Fibroblast of pulmonary artery (primary cell): ENCODE data around the gene WDR43.

ENCODE experiments used
- DNase-seq: peaks from one replicate; pipeline ENCODE4 v3.0.0-alpha.2; 2010; ENCODE audit warnings: low read depth
- H3K4me3 ChIP-seq: replicated peaks from 2 replicates; pipeline ENCODE4 v1.5.1; 2011; ENCODE audit warnings: low read depth, mild to moderate bottlenecking, control low read depth, low read length, moderate library complexity
- TF ChIP-seq, protein P1 (sequence below): IDR thresholded peaks from 2 replicates; pipeline ENCODE4 v1.5.1; 2011; ENCODE audit warnings: mild to moderate bottlenecking, control low read depth, low read length, inconsistent platforms; ENCODE audit errors: missing control alignments

The WDR43 gene

DNA sequence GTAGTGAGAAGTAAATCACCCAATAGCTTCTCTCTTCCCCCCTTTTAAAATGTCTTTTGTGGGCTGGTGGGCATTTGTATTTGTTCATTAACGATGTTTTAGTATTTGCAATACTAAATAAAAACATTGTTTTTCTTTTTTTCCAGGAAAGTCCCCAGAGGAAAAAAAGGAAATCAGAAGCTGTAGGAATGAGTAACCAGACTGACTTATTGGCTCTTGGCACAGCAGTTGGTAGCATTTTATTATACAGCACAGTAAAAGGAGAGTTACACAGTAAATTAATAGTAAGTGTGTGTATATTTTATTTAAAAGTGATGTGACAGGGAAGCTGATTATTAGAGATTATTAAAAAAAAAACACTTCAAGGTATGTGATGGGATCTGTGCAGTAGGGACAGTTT lies 7.4 kb downstream of the WDR43 start:
- DNase-seq = no peak
- TF ChIP-seq, protein P1, sequence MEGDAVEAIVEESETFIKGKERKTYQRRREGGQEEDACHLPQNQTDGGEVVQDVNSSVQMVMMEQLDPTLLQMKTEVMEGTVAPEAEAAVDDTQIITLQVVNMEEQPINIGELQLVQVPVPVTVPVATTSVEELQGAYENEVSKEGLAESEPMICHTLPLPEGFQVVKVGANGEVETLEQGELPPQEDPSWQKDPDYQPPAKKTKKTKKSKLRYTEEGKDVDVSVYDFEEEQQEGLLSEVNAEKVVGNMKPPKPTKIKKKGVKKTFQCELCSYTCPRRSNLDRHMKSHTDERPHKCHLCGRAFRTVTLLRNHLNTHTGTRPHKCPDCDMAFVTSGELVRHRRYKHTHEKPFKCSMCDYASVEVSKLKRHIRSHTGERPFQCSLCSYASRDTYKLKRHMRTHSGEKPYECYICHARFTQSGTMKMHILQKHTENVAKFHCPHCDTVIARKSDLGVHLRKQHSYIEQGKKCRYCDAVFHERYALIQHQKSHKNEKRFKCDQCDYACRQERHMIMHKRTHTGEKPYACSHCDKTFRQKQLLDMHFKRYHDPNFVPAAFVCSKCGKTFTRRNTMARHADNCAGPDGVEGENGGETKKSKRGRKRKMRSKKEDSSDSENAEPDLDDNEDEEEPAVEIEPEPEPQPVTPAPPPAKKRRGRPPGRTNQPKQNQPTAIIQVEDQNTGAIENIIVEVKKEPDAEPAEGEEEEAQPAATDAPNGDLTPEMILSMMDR = no peak

DNA sequence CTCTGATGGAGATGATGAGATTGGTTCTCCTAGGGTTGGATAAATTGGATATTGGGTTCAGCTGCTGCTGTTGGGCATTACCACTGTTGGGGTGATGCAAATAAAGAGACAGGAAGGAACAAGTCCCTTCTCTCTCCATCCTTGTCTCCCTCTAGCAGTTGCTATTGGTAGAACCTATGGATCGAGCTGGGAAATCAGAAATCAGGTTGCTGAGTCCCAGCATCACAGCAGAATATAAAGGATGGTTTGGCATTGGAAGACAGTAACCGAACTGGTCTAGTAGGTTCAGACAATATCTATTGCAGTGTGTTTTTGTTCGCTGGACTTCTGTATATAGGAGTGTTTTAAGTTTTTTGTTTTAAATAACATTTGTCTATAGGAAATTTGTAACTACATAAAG lies 8.1 kb downstream of the WDR43 start:
- no peak for DNase-seq
- H3K4me3 ChIP-seq = no peak overlapping the region
- TF ChIP-seq, protein P1 = no peak

More for the DNA sequence above, 7.4 kb downstream of the WDR43 start:
- no peak overlapping the region for H3K4me3 ChIP-seq

DNA sequence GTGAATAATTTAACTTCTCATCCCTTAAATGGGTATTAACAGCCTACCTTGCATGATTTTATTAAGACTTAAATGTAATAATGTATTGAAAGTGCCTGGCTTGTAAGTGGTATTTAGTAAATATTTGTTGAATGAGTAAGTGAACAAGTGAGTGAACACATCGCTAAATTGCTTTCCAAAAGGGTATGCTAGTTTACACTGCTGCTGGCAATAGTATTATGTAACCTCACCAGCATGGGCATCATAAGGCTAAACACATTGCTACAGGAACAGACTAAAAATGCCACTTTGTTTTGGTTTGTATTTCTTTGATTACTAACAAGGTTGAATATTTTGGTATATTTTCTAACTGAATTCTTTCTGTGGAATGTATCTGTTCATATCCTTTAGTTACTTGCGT lies 9.8 kb downstream of the WDR43 start:
- no peak overlapping the region for H3K4me3 ChIP-seq
- DNase-seq = peak; percentile 45
- TF ChIP-seq, protein P1 = no peak

DNA sequence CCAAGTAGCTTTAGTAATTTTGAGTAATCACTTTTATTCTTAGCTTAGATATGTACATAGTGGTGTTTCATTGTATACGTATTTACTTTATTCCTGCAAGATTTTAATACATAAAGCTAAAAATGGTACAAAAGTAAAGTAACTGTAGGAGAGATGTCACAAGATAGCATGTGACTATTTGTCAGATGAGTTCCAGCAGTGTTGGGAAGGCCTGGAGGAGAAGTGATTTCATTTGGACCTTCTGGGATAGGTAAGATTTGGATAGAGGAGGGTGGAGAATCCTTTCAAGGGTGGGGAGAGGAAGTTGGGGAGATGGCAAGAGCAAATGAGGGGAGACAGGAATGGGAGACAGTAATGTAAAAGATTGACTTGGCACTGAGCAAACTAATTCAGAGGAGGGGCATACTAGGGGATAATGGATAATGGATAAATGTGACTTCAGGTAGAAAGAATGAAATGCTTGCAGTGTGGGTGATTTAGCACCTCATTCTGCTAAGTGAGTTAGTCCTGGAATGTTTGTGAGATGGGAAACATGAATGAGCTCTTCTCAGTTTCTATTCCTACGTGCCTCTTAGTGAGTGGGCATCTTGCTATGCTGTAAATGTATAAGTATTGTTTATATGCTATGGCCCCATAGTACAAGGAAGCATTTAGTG lies 10.5 kb downstream of the WDR43 start:
- no peak overlapping the region for H3K4me3 ChIP-seq
- TF ChIP-seq, protein P1 = no peak
- no peak for DNase-seq

DNA sequence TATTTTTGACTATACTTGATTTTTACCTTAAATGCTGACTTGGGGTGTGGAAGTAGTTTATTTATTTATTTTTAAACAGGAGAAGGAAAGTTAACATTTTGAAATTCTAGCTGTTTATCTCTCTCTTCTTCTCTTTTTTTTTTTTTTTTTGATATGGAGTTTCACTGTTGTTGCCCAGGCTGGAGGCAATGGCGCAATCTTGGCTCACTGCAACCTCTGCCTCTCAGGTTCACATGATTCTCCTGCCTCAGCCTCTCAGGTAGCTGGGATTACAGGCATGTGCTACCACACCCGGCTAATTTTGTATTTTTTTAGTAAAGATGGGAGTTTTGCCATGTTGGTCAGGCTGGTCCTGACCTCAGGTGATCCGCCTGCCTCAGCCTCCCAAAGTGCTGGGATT lies 11.1 kb downstream of the WDR43 start:
- DNase-seq = no peak
- TF ChIP-seq, protein P1 = no peak
- H3K4me3 ChIP-seq = no peak overlapping the region

DNA sequence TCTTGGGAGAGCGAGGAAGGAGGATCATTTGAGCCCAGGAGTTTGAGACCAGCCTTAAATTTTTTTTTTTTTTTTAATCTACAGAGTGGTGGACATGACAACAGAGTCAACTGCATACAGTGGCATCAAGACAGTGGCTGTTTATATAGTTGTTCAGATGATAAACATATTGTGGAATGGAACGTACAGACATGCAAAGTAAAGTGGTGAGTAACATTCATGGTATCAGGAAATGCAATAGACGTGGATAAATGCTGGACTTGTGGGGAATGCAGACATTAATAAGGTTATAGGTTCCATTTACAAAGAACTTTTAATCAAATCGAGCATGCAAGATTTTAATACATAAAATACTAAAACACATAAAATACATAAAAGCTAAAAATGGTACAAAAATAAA lies 11.9 kb downstream of the WDR43 start:
- no peak overlapping the region for H3K4me3 ChIP-seq
- DNase-seq = peak; percentile 34
- TF ChIP-seq, protein P1 = no peak

DNA sequence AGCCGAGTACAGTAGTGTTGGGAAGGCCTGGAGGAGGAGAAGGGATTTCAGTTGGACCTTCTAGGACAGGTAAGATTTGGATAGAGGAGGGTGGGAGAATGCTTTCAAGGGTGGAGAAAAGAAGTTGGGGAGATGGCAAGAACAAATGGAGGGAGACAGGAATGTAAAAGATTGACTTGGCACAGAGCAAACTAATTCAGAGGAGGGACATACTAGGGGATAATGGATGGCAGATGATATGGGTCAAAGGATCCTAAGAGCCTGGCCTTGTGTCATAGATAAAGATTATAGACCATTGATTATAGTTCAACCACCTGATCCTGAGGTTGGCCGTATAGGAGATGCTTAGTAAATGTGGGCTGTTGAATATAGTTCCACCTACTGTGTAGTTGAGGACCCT lies 12.4 kb downstream of the WDR43 start:
- TF ChIP-seq, protein P1 = no peak
- DNase-seq = no peak
- H3K4me3 ChIP-seq = no peak overlapping the region
